ENCODE measurements around the gene TOX3.

Gene TOX3

DNA sequence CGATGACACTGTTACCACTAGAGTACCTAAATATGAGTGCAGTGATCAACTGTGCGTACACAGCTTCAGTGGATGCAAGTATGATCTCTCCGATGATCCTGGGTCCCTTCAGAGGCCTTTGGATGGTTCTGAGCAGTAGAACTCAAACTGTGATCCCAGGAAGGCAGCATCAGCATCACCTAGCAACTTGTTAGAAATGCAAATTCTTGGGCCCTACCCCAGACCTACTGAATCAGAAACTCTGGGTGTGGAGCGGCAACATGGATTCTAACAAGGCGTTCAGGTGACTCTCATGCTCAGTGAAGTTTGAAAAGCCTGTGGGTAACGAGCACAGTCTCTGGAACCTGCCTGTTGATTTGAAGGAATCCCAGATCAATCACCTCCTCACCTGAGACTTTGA lies 25.4 kb downstream of the TOX3 start:
- Histone ChIP-seq H3K4me1 (ENCODE audit: control insufficient read depth, insufficient read depth, low read length) (no peaks in the 10 kb centered on the region), H3K27ac (ENCODE audit: extremely low read depth, low read depth, low read length) (no peak overlapping the region), H3K36me3 (ENCODE audit: control insufficient read depth in 2 of 2, insufficient read depth in 1 of 2, low read length in 2 of 2) (no peaks in the 10 kb centered on the region), H3K4me3 (ENCODE audit: low read depth, low read length) (no peak overlapping the region), H3K9me3 (ENCODE audit: control insufficient read depth, insufficient read depth, low read depth, low read length) (no peaks in the 10 kb centered on the region)
- POLR2A ChIA-PET = interaction anchor here (0.6 kb wide), 1 partner anchor 11 kb away, joined by 11 read pairs; no protein-coding TSS in a partner anchor
- TF ChIP-seq ZNF777 (tag by site-specific recombination; IDR thresholded peaks at IDR 0.05; ENCODE audit: borderline replicate concordance) (no peak), ZNF354C (tag by site-specific recombination; IDR thresholded peaks at IDR 0.05; ENCODE audit: borderline replicate concordance, low read depth) (no peak), ZNF146 (tag by site-specific recombination; IDR thresholded peaks at IDR 0.05) (no peak)
- CTCF ChIA-PET = no interaction called here

DNA sequence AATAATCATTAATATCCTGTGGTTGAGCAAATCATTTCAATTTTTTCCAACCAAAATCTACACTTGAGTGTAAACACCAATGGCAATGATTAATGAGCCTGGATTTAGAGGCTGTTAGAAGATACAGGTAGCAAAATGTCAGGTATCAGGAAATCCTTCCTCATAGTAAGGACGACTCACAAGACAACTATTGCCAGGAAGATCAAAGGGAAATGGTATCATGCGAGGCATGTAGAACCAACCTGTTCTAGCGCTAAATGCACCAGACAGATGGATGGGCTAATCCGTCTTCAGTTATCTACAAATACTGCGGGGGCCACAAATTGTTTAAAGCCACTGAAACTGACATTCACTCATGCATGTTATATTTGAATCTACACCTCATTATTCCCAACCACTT lies 28.1 kb downstream of the TOX3 start:
- ChIA-PET POLR2A (no interaction called here), CTCF (no interaction called here)
- Histone ChIP-seq H3K4me1 (ENCODE audit: control insufficient read depth, insufficient read depth, low read length) (no peaks in the 10 kb centered on the region), H3K36me3 (ENCODE audit: control insufficient read depth in 2 of 2, insufficient read depth in 1 of 2, low read length in 2 of 2) (no peaks in the 10 kb centered on the region), H3K27ac (ENCODE audit: extremely low read depth, low read depth, low read length) (no peak overlapping the region), H3K9me3 (ENCODE audit: control insufficient read depth, insufficient read depth, low read depth, low read length) (no peaks in the 10 kb centered on the region), H3K4me3 (ENCODE audit: low read depth, low read length) (no peak overlapping the region)
- no peak for TF ChIP-seq GFI1B (tag by site-specific recombination; IDR thresholded peaks at IDR 0.05)

DNA sequence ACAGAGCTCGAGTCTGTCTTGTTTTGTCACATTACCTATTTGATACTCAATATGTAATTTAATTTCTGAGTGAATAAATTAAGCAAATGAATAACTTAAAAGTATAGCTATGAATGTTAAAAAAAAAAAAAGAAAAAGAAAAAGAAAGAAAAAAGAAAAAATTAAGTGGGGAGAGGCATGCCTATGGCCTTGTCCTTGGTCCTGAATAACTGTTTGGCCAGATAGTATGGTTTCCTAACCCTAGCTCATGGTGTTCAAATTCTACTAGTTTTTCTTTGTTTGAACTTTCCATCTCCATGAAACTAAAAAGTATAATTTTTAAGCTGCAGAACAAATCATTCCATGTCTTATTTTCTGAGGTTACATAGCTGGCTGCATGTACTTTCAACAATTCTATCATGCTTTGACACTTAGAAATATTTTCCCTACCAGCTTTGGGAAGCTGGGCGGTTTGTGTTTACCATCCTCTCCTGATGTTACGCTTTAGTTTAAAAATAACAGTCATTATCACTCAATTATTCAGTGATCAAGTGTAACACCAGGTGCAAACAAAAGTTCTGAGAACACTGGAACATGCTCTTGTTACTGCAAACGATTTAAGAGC lies 31.8 kb downstream of the TOX3 start:
- TF ChIP-seq, protein P1, sequence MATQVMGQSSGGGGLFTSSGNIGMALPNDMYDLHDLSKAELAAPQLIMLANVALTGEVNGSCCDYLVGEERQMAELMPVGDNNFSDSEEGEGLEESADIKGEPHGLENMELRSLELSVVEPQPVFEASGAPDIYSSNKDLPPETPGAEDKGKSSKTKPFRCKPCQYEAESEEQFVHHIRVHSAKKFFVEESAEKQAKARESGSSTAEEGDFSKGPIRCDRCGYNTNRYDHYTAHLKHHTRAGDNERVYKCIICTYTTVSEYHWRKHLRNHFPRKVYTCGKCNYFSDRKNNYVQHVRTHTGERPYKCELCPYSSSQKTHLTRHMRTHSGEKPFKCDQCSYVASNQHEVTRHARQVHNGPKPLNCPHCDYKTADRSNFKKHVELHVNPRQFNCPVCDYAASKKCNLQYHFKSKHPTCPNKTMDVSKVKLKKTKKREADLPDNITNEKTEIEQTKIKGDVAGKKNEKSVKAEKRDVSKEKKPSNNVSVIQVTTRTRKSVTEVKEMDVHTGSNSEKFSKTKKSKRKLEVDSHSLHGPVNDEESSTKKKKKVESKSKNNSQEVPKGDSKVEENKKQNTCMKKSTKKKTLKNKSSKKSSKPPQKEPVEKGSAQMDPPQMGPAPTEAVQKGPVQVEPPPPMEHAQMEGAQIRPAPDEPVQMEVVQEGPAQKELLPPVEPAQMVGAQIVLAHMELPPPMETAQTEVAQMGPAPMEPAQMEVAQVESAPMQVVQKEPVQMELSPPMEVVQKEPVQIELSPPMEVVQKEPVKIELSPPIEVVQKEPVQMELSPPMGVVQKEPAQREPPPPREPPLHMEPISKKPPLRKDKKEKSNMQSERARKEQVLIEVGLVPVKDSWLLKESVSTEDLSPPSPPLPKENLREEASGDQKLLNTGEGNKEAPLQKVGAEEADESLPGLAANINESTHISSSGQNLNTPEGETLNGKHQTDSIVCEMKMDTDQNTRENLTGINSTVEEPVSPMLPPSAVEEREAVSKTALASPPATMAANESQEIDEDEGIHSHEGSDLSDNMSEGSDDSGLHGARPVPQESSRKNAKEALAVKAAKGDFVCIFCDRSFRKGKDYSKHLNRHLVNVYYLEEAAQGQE (tag by site-specific recombination; IDR thresholded peaks at IDR 0.05) = peak; percentile 90
- no peak for TF ChIP-seq TCF7L2 (IDR thresholded peaks at IDR 0.05; ENCODE audit: borderline replicate concordance, low read depth, low read length)
- Histone ChIP-seq H3K4me1 (ENCODE audit: control insufficient read depth, insufficient read depth, low read length) (no peaks in the 10 kb centered on the region), H3K27ac (ENCODE audit: extremely low read depth, low read depth, low read length) (no peak overlapping the region), H3K9me3 (ENCODE audit: control insufficient read depth, insufficient read depth, low read depth, low read length) (no peaks in the 10 kb centered on the region), H3K36me3 (ENCODE audit: control insufficient read depth in 2 of 2, insufficient read depth in 1 of 2, low read length in 2 of 2) (no peaks in the 10 kb centered on the region; a peak in 1 of 3 replicates), H3K4me3 (ENCODE audit: low read depth, low read length) (no peak overlapping the region)
- CTCF ChIA-PET = no interaction called here
- POLR2A ChIA-PET = interaction anchor here (0.6 kb wide), 1 partner anchor 61 kb away, joined by 4 read pairs; no protein-coding TSS in a partner anchor

DNA sequence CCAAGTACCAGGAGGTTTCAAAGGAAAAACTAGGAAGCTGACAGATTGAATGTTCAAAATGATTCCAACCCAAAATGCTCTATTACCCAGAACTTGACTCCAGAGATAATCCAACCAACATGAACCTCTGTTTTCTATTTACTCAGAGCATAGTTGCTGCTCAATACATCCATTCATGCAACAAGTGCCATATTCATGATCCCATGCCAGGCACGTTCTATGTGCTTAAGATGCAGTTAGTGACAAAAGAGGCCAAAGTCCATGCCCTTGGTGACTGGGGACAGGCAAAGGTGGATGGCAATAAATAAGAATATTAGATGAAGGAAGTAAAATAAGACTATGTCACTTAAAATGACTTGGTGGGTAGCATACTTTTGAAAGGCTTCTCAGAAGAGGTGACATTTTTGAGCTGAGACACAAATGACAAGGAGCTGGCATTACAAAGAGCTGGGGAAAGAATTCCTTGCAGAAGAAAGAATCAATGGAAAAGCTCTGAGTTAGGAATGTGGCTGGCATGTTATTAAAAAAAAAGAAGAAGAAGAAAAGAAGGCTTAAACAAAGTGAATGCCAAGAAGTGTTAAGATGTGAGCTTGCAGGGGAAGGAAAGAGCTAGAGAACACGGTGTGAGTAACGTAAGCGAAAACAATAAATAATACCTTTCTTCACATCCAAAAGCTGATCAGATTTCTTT lies 34.5 kb downstream of the TOX3 start:
- ChIA-PET CTCF (no interaction called here), POLR2A (no interaction called here)
- Histone ChIP-seq H3K4me3 (ENCODE audit: low read depth, low read length) (no peak overlapping the region), H3K9me3 (ENCODE audit: control insufficient read depth, insufficient read depth, low read depth, low read length) (no peaks in the 10 kb centered on the region), H3K27ac (ENCODE audit: extremely low read depth, low read depth, low read length) (no peak overlapping the region), H3K36me3 (ENCODE audit: control insufficient read depth in 2 of 2, insufficient read depth in 1 of 2, low read length in 2 of 2) (no peaks in the 10 kb centered on the region; a peak in 1 of 3 replicates), H3K4me1 (ENCODE audit: control insufficient read depth, insufficient read depth, low read length) (peaks cover 3% of the 10 kb centered on the region; the same call in 1 of the 2 replicates)
- TF ChIP-seq SCRT2 (tag by site-specific recombination; IDR thresholded peaks at IDR 0.05) (0 out of 2 replicates have a peak, but pooled peaks have one; percentile 30), ZNF76 (tag by site-specific recombination; IDR thresholded peaks at IDR 0.05; ENCODE audit: borderline replicate concordance, low read depth) (no peak)

DNA sequence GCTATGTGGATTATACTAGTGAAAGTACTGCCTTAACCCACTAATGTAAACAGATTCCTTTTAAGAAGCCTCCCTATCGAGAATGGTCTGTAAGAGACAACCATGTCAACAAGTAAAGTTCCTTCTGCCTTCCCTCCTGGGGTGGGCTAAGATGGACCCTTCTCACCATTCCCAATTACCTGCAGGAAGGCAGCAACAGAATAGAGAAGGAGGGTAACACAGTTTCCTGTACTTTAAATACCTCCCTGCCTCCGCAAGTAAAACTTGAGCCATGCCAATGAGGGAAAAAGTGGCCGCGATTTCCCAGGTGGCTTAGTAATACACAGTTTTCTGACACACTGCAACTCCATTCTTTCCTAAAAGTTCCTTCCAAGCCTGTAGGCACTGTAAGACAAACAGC lies 45.2 kb downstream of the TOX3 start:
- Histone ChIP-seq H3K9me3 (ENCODE audit: control insufficient read depth, insufficient read depth, low read depth, low read length) (no peaks in the 10 kb centered on the region), H3K4me1 (ENCODE audit: control insufficient read depth, insufficient read depth, low read length) (peaks cover 9% of the 10 kb centered on the region), H3K4me3 (ENCODE audit: low read depth, low read length) (no peak overlapping the region), H3K27ac (ENCODE audit: extremely low read depth, low read depth, low read length) (no peak overlapping the region), H3K36me3 (ENCODE audit: control insufficient read depth in 2 of 2, insufficient read depth in 1 of 2, low read length in 2 of 2) (no peaks in the 10 kb centered on the region)
- CTCF ChIA-PET = interaction anchor here (0.6 kb wide), 1 partner anchor 25 kb away, joined by 5 read pairs; no protein-coding TSS in a partner anchor
- TF ChIP-seq ZNF596 (tag by site-specific recombination; IDR thresholded peaks at IDR 0.05) = no peak
- no peak for TF ChIP-seq ZNF664 (tag by site-specific recombination; IDR thresholded peaks at IDR 0.05)
- no peak for TF ChIP-seq ZIC2 (tag by site-specific recombination; IDR thresholded peaks at IDR 0.05)
- TF ChIP-seq, protein P2, sequence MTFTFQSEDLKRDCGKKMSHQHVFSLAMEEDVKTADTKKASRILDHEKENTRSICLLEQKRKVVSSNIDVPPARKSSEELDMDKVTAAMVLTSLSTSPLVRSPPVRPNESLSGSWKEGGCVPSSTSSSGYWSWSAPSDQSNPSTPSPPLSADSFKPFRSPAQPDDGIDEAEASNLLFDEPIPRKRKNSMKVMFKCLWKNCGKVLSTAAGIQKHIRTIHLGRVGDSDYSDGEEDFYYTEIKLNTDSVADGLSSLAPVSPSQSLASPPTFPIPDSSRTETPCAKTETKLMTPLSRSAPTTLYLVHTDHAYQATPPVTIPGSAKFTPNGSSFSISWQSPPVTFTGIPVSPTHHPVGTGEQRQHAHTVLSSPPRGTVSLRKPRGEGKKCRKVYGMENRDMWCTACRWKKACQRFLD (tag by site-specific recombination; IDR thresholded peaks at IDR 0.05) = no peak
- no peak for TF ChIP-seq ZSCAN16 (tag by site-specific recombination; IDR thresholded peaks at IDR 0.05)
- no peak for TF ChIP-seq ZNF146 (tag by site-specific recombination; IDR thresholded peaks at IDR 0.05)
- TF ChIP-seq, protein P3, sequence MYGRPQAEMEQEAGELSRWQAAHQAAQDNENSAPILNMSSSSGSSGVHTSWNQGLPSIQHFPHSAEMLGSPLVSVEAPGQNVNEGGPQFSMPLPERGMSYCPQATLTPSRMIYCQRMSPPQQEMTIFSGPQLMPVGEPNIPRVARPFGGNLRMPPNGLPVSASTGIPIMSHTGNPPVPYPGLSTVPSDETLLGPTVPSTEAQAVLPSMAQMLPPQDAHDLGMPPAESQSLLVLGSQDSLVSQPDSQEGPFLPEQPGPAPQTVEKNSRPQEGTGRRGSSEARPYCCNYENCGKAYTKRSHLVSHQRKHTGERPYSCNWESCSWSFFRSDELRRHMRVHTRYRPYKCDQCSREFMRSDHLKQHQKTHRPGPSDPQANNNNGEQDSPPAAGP (tag by site-specific recombination; IDR thresholded peaks at IDR 0.05) = no peak
- no peak for TF ChIP-seq KLF7 (tag by site-specific recombination; IDR thresholded peaks at IDR 0.05; ENCODE audit: borderline replicate concordance)
- TF ChIP-seq ZNF785 (tag by site-specific recombination; IDR thresholded peaks at IDR 0.05) = no peak
- TF ChIP-seq ZNF394 (tag by site-specific recombination; IDR thresholded peaks at IDR 0.05; ENCODE audit: borderline replicate concordance) = no peak
- POLR2A ChIA-PET = no interaction called here

Data from HEK293 (cell line).